ENCODE results near the gene COL9A1. TPM values are rescaled to one million over a fixed set of nuclear protein-coding genes. Genes with fewer than 3 reads are reported as not detected.
A peak's percentile ranks its signal among the peaks of the same experiment; 100 is the strongest.
"Not testable (repeated sequence)": the region's sequence is repeated elsewhere in the genome, so short reads cannot be mapped to it uniquely, and the experiment has no call there.

Gene COL9A1
- total RNA-seq (1 to 10 TPM in 1 of 9 donors, not detected in 8; 1.6 TPM), polyA plus RNA-seq (under 1 TPM in 1 of 3 donors, not detected in 2; 0.17 TPM)
- long read RNA-seq, donor 1 = 0 reads
- long read RNA-seq, donor 2 = 0 reads
- long read RNA-seq, donor 3 = 0 reads
- long read RNA-seq, donor 4 = 0 reads
- long read RNA-seq, donor 5 = 0 reads
- long read RNA-seq, donor 6 = 0 reads
- long read RNA-seq, donor 7, partial matches to known transcripts = 0 of 1 reads
- long read RNA-seq, donor 7, other reads (novel, unspliced or antisense) = 0 of 1 reads
- long read RNA-seq, donor 8 = 0 reads
- long read RNA-seq, donor 9, partial matches to known transcripts = 0 of 1 reads
- long read RNA-seq, donor 9, other reads (novel, unspliced or antisense) = 0 of 1 reads
- long read RNA-seq, donor 10, partial matches to known transcripts = 0 of 1 reads
- long read RNA-seq, donor 10, other reads (novel, unspliced or antisense) = 0 of 1 reads

- TF ChIP-seq, protein P1, sequence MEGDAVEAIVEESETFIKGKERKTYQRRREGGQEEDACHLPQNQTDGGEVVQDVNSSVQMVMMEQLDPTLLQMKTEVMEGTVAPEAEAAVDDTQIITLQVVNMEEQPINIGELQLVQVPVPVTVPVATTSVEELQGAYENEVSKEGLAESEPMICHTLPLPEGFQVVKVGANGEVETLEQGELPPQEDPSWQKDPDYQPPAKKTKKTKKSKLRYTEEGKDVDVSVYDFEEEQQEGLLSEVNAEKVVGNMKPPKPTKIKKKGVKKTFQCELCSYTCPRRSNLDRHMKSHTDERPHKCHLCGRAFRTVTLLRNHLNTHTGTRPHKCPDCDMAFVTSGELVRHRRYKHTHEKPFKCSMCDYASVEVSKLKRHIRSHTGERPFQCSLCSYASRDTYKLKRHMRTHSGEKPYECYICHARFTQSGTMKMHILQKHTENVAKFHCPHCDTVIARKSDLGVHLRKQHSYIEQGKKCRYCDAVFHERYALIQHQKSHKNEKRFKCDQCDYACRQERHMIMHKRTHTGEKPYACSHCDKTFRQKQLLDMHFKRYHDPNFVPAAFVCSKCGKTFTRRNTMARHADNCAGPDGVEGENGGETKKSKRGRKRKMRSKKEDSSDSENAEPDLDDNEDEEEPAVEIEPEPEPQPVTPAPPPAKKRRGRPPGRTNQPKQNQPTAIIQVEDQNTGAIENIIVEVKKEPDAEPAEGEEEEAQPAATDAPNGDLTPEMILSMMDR (IDR thresholded peaks at IDR 0.05) = no peak
- TF ChIP-seq POLR2A (IDR thresholded peaks at IDR 0.05) = no peak
- Histone ChIP-seq H3K4me3 (no peak within 1 kb of the TSS), H3K4me1 (replicated peaks in 1 of 2) (no peaks in the 10 kb centered on the region), H3K27me3 (peaks cover 10% of the 10 kb centered on the region), H3K36me3 (replicated peaks in 1 of 2) (no peaks in the 10 kb centered on the region), H3K9me3 (replicated peaks in 1 of 3) (no peaks in the 10 kb centered on the region), H3K27ac (no peak within 1 kb of the TSS)
- WGBS, 4 donors = 53 to 69% (median 65%) methylated on average over 5 of the region's 5 CpGs
- no peak for DNase-seq
- intact Hi-C loops (cut with DNase I) = no loop called here
Measured at GRCh38 chr6:70303034-70303525, at the start of gene COL9A1. Gene COL9A1, minus strand, starts transcription at chr6:70303084. Its CDS starts 160 bp downstream, at chr6:70302924.

DNA sequence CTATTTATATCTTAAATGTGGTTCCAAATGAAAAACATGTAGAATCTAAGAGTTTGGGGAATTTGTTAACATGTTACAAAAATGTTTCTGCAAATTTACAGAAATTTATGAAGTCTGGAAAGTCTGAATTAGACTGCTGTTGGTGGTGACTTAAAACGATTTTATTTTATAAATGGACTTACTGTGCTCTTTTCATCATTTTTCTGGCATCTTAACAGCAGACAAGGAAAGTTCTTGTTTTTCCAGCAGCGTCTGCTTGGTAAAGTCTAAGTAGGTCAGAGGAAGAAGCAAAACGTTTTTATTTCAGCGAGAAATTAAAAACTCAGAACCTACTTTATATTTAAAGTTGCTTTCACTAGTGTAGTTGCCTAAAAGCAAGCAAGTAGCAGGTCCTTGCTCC lies 48.6 kb upstream of the COL9A1 start:
- intact Hi-C loops (cut with DNase I) = no loop called here
- WGBS, 4 donors = 8 to 30% (median 21%) methylated on average over 4 of the region's 4 CpGs
- no peak for TF ChIP-seq POLR2A (IDR thresholded peaks at IDR 0.05)
- TF ChIP-seq, protein P1 (IDR thresholded peaks at IDR 0.05) = no peak

GRCh38 chr6:70345619-70346018 lies 42.7 kb upstream of the COL9A1 start:
- no peak for DNase-seq
- H3K9me3 ChIP-seq (replicated peaks in 1 of 3) = no peaks in the 10 kb centered on the region
- H3K4me3 ChIP-seq = no peak overlapping the region
- no peaks in the 10 kb centered on the region for H3K27me3 ChIP-seq
- no peaks in the 10 kb centered on the region for H3K4me1 ChIP-seq (replicated peaks in 1 of 2)
- no peaks in the 10 kb centered on the region for H3K36me3 ChIP-seq (replicated peaks in 1 of 2)
- TF ChIP-seq POLR2A (IDR thresholded peaks at IDR 0.05) = no peak
- TF ChIP-seq, protein P1 (IDR thresholded peaks at IDR 0.05) = no peak
- 51 to 85% (median 71%) methylated on average over 1 of the region's 1 CpG for WGBS, 4 donors
- intact Hi-C loops (cut with DNase I) = no loop called here
- no peak overlapping the region for H3K27ac ChIP-seq

More for the DNA sequence above, 48.6 kb upstream of the COL9A1 start:
- Histone ChIP-seq H3K4me3 (no peak overlapping the region), H3K36me3 (replicated peaks in 1 of 2) (no peaks in the 10 kb centered on the region), H3K4me1 (replicated peaks in 1 of 2) (peaks cover 12 to 13% of the 10 kb centered on the region in 2 donors), H3K27me3 (no peaks in the 10 kb centered on the region), H3K27ac (peak overlapping the region in 3 of 5 donors; percentile 6 to 35 (median 15)), H3K9me3 (replicated peaks in 1 of 3) (no peaks in the 10 kb centered on the region)
- DNase-seq = no peak

DNA sequence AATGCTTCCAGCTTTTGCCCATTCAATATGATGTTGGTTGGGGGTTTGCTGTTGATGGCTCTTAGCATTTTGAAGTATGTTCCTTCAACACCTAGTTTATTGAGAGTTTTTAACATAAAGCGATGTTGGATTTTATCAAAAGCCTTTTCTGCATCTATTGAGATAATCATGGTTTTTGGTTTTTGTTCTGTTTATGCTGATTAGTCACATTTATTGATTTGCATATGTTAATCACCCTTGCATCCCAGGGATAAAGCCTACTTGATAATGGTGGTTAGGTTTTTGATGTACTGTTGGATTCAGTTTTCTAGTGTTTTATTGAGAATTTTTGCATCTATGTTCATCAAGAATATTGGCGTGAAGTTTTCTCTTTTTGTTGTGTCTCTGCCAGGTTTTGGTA lies 40.4 kb upstream of the COL9A1 start:
- no peaks in the 10 kb centered on the region for H3K4me1 ChIP-seq (replicated peaks in 1 of 2)
- H3K4me3 ChIP-seq = no peak overlapping the region
- H3K27ac ChIP-seq = no peak overlapping the region
- no peak for TF ChIP-seq POLR2A (IDR thresholded peaks at IDR 0.05)
- TF ChIP-seq, protein P1 (IDR thresholded peaks at IDR 0.05) = no peak
- H3K27me3 ChIP-seq = no peaks in the 10 kb centered on the region
- intact Hi-C loops (cut with DNase I) = no loop called here
- WGBS, 4 donors = 86 to 90% (median 90%) methylated on average over 2 of the region's 2 CpGs
- no peaks in the 10 kb centered on the region for H3K36me3 ChIP-seq (replicated peaks in 1 of 2)
- DNase-seq = no peak
- no peaks in the 10 kb centered on the region for H3K9me3 ChIP-seq (replicated peaks in 1 of 3)

DNA sequence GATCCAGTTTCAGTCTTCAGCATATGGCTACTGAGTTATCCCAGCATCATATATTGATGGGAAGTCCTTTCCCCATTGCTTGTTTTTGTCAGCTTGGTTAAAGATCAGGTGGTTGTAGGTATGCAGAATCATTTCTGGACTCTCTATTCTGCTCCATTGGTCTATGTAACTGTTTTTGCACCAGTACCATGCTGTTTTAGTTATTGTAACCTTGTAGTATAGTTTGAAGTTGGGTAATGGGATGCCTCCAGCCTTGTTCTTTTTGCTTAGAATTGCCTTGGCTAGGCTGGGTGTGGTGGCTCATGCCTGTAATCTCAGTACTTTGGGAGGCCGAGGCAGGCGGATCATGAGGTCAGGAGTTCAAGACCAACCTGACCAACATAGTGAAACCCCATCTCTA lies 36.9 kb upstream of the COL9A1 start:
- H3K4me1 ChIP-seq (replicated peaks in 1 of 2); H3K9me3 ChIP-seq (replicated peaks in 1 of 3); H3K27me3 ChIP-seq; H3K36me3 ChIP-seq (replicated peaks in 1 of 2); H3K27ac ChIP-seq; DNase-seq; H3K4me3 ChIP-seq; intact Hi-C loops (cut with DNase I): not testable (repeated sequence)
- WGBS, 4 donors = 89 to 98% (median 95%) methylated on average over 2 of the region's 2 CpGs; no CpG with 5 or more reads in 1 of the 4 donors
